ENCODE data around the gene EEF1AKMT1.

The EEF1AKMT1 gene

DNA sequence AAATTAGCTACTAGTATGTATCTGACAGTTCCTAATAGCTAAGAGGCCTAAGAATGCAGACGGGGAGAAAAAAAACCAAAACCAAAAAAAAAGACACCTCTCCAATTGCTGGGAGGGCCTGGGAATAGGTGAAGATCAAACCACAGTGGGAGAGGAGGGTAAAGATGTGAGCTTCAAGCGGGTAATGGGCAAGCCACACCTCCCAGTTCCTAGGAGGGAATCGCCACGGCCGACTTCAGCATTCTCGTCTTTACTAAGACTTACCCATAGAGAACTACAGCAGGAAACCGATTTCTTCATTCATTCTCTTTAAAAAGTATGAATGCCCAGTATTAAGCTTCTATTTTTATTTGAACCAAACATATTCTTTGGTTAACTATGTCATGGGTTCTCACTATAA lies 5.6 kb upstream of the EEF1AKMT1 start:
- TF ChIP-seq GLIS3 (CRISPR knock-in tag; IDR thresholded peaks at IDR 0.05) (no peak), ESRRG (CRISPR knock-in tag; IDR thresholded peaks at IDR 0.05) (no peak), ZNF8 (CRISPR knock-in tag; IDR thresholded peaks at IDR 0.05) (no peak), TSHZ2 (CRISPR knock-in tag; IDR thresholded peaks at IDR 0.05) (no peak), ZFP3 (CRISPR knock-in tag; IDR thresholded peaks at IDR 0.05) (no peak), ZNF565 (CRISPR knock-in tag; conservative IDR thresholded peaks at IDR 0.05; ENCODE audit: low read depth) (no peak), ISL1 (CRISPR knock-in tag; IDR thresholded peaks at IDR 0.05) (no peak), BACH2 (CRISPR knock-in tag; IDR thresholded peaks at IDR 0.05; ENCODE audit: borderline replicate concordance) (no peak), SNAI2 (CRISPR knock-in tag; IDR thresholded peaks at IDR 0.05) (no peak), TOX (CRISPR knock-in tag; IDR thresholded peaks at IDR 0.05; ENCODE audit: borderline replicate concordance) (no peak), ARNTL (CRISPR knock-in tag; IDR thresholded peaks at IDR 0.05; ENCODE audit: borderline replicate concordance, low read depth) (no peak), OSR1 (CRISPR knock-in tag; IDR thresholded peaks at IDR 0.05) (no peak), ZNF70 (CRISPR knock-in tag; IDR thresholded peaks at IDR 0.05) (no peak), PPARA (CRISPR knock-in tag; IDR thresholded peaks at IDR 0.05; ENCODE audit: borderline replicate concordance) (no peak), CSRNP3 (CRISPR knock-in tag; IDR thresholded peaks at IDR 0.05) (no peak), RARB (CRISPR knock-in tag; IDR thresholded peaks at IDR 0.05) (no peak), TCF4 (CRISPR knock-in tag; IDR thresholded peaks at IDR 0.05; ENCODE audit: borderline replicate concordance) (no peak), ZFP30 (CRISPR knock-in tag; IDR thresholded peaks at IDR 0.05) (no peak)
- TF ChIP-seq, protein P1, sequence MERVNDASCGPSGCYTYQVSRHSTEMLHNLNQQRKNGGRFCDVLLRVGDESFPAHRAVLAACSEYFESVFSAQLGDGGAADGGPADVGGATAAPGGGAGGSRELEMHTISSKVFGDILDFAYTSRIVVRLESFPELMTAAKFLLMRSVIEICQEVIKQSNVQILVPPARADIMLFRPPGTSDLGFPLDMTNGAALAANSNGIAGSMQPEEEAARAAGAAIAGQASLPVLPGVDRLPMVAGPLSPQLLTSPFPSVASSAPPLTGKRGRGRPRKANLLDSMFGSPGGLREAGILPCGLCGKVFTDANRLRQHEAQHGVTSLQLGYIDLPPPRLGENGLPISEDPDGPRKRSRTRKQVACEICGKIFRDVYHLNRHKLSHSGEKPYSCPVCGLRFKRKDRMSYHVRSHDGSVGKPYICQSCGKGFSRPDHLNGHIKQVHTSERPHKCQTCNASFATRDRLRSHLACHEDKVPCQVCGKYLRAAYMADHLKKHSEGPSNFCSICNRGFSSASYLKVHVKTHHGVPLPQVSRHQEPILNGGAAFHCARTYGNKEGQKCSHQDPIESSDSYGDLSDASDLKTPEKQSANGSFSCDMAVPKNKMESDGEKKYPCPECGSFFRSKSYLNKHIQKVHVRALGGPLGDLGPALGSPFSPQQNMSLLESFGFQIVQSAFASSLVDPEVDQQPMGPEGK (CRISPR knock-in tag; IDR thresholded peaks at IDR 0.05; ENCODE audit: borderline replicate concordance) = no peak
- TF ChIP-seq, protein P2, sequence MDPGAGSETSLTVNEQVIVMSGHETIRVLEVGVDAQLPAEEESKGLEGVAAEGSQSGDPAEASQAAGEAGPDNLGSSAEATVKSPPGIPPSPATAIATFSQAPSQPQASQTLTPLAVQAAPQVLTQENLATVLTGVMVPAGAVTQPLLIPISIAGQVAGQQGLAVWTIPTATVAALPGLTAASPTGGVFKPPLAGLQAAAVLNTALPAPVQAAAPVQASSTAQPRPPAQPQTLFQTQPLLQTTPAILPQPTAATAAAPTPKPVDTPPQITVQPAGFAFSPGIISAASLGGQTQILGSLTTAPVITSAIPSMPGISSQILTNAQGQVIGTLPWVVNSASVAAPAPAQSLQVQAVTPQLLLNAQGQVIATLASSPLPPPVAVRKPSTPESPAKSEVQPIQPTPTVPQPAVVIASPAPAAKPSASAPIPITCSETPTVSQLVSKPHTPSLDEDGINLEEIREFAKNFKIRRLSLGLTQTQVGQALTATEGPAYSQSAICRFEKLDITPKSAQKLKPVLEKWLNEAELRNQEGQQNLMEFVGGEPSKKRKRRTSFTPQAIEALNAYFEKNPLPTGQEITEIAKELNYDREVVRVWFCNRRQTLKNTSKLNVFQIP (CRISPR knock-in tag; IDR thresholded peaks at IDR 0.05; ENCODE audit: borderline replicate concordance, low read depth) = no peak

GRCh38 chr13:20778311-20778710 lies 4.5 kb upstream of the EEF1AKMT1 start:
- ATAC-seq = no peak
- TF ChIP-seq CSDC2 (CRISPR knock-in tag; IDR thresholded peaks at IDR 0.05) (no peak), ZNF70 (CRISPR knock-in tag; IDR thresholded peaks at IDR 0.05) (no peak), ISL1 (CRISPR knock-in tag; IDR thresholded peaks at IDR 0.05) (no peak), RARB (CRISPR knock-in tag; IDR thresholded peaks at IDR 0.05) (no peak), SNAI2 (CRISPR knock-in tag; IDR thresholded peaks at IDR 0.05) (no peak), TOX (CRISPR knock-in tag; IDR thresholded peaks at IDR 0.05; ENCODE audit: borderline replicate concordance) (no peak), BACH2 (CRISPR knock-in tag; IDR thresholded peaks at IDR 0.05; ENCODE audit: borderline replicate concordance) (no peak), PPARA (CRISPR knock-in tag; IDR thresholded peaks at IDR 0.05; ENCODE audit: borderline replicate concordance) (no peak), ZFP3 (CRISPR knock-in tag; IDR thresholded peaks at IDR 0.05) (no peak), ZC3H10 (CRISPR knock-in tag; IDR thresholded peaks at IDR 0.05) (no peak), ESRRG (CRISPR knock-in tag; IDR thresholded peaks at IDR 0.05) (no peak)
- TF ChIP-seq, protein P2 (CRISPR knock-in tag; IDR thresholded peaks at IDR 0.05; ENCODE audit: borderline replicate concordance, low read depth) = no peak

More for the DNA sequence above, 5.6 kb upstream of the EEF1AKMT1 start:
- ATAC-seq = no peak

All from SK-N-SH treated with all-trans-retinoic acid at 6 μM for 48 hours (cell line).